ENCODE data around the gene MICALL2.

DNA sequence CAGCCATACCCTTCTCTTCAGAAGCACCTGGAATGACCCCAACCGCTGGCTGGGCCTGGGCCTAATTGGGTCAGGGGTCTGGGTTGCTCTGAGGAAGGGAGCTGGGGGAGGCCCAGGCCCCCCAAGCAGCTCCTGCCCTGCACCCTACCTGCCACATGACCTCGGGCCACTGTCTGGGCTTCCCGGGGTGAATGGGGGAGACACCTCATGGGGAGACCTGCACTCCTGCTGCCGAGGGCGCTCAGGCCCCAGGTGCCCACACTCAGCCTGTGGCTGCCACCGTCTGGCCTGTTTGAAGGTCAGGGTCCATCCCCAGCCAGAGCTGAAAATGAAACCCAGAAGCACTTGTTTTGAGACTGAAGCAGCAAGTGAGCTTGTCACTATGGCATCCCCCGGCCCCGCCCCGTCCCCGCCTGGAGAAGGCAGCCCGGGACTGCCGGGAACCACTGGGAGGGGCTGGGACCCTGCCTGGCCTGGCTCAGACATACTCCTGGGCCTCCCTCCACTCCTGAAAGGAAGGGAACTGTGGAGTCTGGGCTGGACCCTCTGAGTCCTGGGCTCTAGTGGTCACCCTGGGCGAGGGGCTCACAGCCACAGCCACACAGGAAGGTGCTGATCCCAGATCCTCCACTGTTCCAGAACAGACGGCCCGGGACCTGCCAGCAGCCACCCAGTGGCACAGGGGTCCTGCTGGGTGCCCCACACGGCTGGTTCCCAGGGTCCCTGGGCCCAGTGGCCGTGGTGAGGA, 7.4 kb upstream of the MICALL2 start:
- TF ChIP-seq, protein P1, sequence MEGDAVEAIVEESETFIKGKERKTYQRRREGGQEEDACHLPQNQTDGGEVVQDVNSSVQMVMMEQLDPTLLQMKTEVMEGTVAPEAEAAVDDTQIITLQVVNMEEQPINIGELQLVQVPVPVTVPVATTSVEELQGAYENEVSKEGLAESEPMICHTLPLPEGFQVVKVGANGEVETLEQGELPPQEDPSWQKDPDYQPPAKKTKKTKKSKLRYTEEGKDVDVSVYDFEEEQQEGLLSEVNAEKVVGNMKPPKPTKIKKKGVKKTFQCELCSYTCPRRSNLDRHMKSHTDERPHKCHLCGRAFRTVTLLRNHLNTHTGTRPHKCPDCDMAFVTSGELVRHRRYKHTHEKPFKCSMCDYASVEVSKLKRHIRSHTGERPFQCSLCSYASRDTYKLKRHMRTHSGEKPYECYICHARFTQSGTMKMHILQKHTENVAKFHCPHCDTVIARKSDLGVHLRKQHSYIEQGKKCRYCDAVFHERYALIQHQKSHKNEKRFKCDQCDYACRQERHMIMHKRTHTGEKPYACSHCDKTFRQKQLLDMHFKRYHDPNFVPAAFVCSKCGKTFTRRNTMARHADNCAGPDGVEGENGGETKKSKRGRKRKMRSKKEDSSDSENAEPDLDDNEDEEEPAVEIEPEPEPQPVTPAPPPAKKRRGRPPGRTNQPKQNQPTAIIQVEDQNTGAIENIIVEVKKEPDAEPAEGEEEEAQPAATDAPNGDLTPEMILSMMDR (IDR thresholded peaks at IDR 0.05; ENCODE audit: poor library complexity, severe bottlenecking): no peak
- TF ChIP-seq POLR2AphosphoS5 (IDR thresholded peaks at IDR 0.05) (no peak), REST (IDR thresholded peaks at IDR 0.05; ENCODE audit: borderline replicate concordance) (no peak), TAF1 (IDR thresholded peaks at IDR 0.05; ENCODE audit: low read depth) (no peak), EZH2 (IDR thresholded peaks at IDR 0.05; ENCODE audit: borderline replicate concordance, insufficient read depth, low read length, poor library complexity, severe bottlenecking) (no peak)

All from neural cell (in vitro differentiated cells).